A673 (cell line): ENCODE results near the gene PPM1F. TPM values are rescaled to one million over a fixed set of nuclear protein-coding genes. Genes with fewer than 3 reads are reported as not detected.
"Not testable (repeated sequence)": the region's sequence is repeated elsewhere in the genome, so short reads cannot be mapped to it uniquely, and the experiment has no call there.

Source experiments
- BruUV-seq: library from RNA; stranded (reverse); fragments of 400-500 nt; replicated peaks from 2 replicates; lab custom pipeline; 2021; lab: Mats Ljungman, UMichigan
- CTCF ChIA-PET: fragments of 300-600 bp; sonication (Branson Sonifier 250); formaldehyde crosslinking; loops from one replicate; lab custom pipeline; 2022; ENCODE audit warnings: antibody characterized with exemption; lab: Charles Lee
- POLR2A ChIA-PET: fragments of 300-600 bp; sonication (Branson Sonifier 250); formaldehyde crosslinking; loops from one replicate; lab custom pipeline; 2022; ENCODE audit warnings: antibody characterized with exemption; ENCODE audit not compliant: low non-redundant PET; lab: Charles Lee
- DNase-seq: peaks from one replicate; pipeline ENCODE4 v3.0.0-alpha.2; 2015; ENCODE audit warnings: low spot score
- H3K27ac ChIP-seq: fragments of 200-600 bp; sonication (generic); 2 replicates; pipeline ENCODE4 v1.5.1; 2016; ENCODE audit warnings: mixed run types, low read depth, mild to moderate bottlenecking, mixed read lengths, antibody characterized with exemption, low read length; ENCODE audit not compliant: poor library complexity, severe bottlenecking
- H3K27me3 ChIP-seq: fragments of 200-600 bp; sonication (generic); replicated peaks from 2 replicates; pipeline ENCODE4 v1.6.1; 2017; ENCODE audit warnings: mixed run types, low read depth, mild to moderate bottlenecking, mixed read lengths, antibody characterized with exemption, low read length; ENCODE audit not compliant: insufficient read depth, poor library complexity
- H3K36me3 ChIP-seq: fragments of 200-600 bp; sonication (generic); 2 replicates; pipeline ENCODE4 v1.6.1; 2016; ENCODE audit warnings: mixed run types, mild to moderate bottlenecking, mixed read lengths, antibody characterized with exemption, low read length; ENCODE audit not compliant: insufficient read depth, poor library complexity, severe bottlenecking
- H3K4me1 ChIP-seq: fragments of 200-600 bp; sonication (generic); 2 replicates; pipeline ENCODE4 v1.6.1; 2017; ENCODE audit warnings: mixed run types, mild to moderate bottlenecking, mixed read lengths, antibody characterized with exemption, low read length; ENCODE audit not compliant: insufficient read depth, poor library complexity, severe bottlenecking
- H3K4me3 ChIP-seq: fragments of 200-600 bp; sonication (generic); 2 replicates; pipeline ENCODE4 v1.5.1; 2016; ENCODE audit warnings: low read depth, mixed run types, mild to moderate bottlenecking, mixed read lengths, low read length; ENCODE audit not compliant: poor library complexity, severe bottlenecking
- H3K9me3 ChIP-seq: fragments of 200-600 bp; sonication (generic); 2 replicates; pipeline ENCODE4 v1.6.1; 2016; ENCODE audit warnings: mixed run types, low read depth, mild to moderate bottlenecking, mixed read lengths, antibody characterized with exemption, low read length; ENCODE audit not compliant: poor library complexity, severe bottlenecking
- CTCF ChIP-seq: fragments of 300-800, 200-600 bp; sonication (generic); conservative IDR thresholded peaks from 2 replicates; pipeline ENCODE4 v1.5.1; 2017; ENCODE audit warnings: low read depth, mild to moderate bottlenecking, antibody characterized with exemption, low read length, moderate library complexity, mixed read lengths
- EZH2 ChIP-seq: fragments of 200-600 bp; sonication (generic); IDR thresholded peaks from 2 replicates; pipeline ENCODE4 v1.6.1; 2017; ENCODE audit warnings: borderline replicate concordance, low read depth, mild to moderate bottlenecking, mixed read lengths, antibody characterized with exemption, low read length; ENCODE audit not compliant: poor library complexity, severe bottlenecking
- intact Hi-C: fragments of 100-400 bp; cut with micrococcal nuclease; formaldehyde crosslinking; loops from one replicate; pipeline ENCODE4 v1.10.0; 2022; ENCODE audit not compliant: unreplicated experiment
- total RNA-seq: library from RNA; stranded (reverse); gene quantifications from 2 replicates; pipeline ENCODE4 v1.2.3, GENCODE V29; 2021

The PPM1F gene
- total RNA-seq, 1 experiment from 2014 or later, result 101 TPM

GRCh38 chr22:21940521-21940920 is 12.1 kb downstream of the PPM1F start:
- BruUV-seq, result no TSS peak
- POLR2A ChIA-PET, result no interaction called here

GRCh38 chr22:21939935-21940334 is 12.7 kb downstream of the PPM1F start:
- intact Hi-C loops, H3K27me3 ChIP-seq, DNase-seq, H3K9me3 ChIP-seq, BruUV-seq, POLR2A ChIA-PET, H3K4me3 ChIP-seq: not testable (repeated sequence)
- Histone ChIP-seq H3K27ac (peak overlapping the region; percentile 89), H3K36me3 (peaks cover 50% of the 10 kb centered on the region), H3K4me1 (peaks cover 70% of the 10 kb centered on the region)
- CTCF ChIA-PET, result interaction anchor here (3.2 kb wide), 1 partner anchor 13 kb away, joined by 11 read pairs; the partner anchor contains the start of gene PPM1F

More at GRCh38 chr22:21940521-21940920, 12.1 kb downstream of the PPM1F start:
- no peak for TF ChIP-seq CTCF
- TF ChIP-seq EZH2, result no peak
- peak overlapping the region; percentile 89 for H3K27ac ChIP-seq
- H3K27me3 ChIP-seq, result no peaks in the 10 kb centered on the region
- no peak overlapping the region for H3K4me3 ChIP-seq
- peaks cover 54% of the 10 kb centered on the region for H3K36me3 ChIP-seq
- CTCF ChIA-PET, result interaction anchor here (3.2 kb wide), 1 partner anchor 12 kb away, joined by 11 read pairs; the partner anchor contains the start of gene PPM1F
- no peaks in the 10 kb centered on the region for H3K9me3 ChIP-seq
- intact Hi-C loops, result no loop called here
- H3K4me1 ChIP-seq, result peaks cover 70% of the 10 kb centered on the region
- DNase-seq, result no peak

DNA sequence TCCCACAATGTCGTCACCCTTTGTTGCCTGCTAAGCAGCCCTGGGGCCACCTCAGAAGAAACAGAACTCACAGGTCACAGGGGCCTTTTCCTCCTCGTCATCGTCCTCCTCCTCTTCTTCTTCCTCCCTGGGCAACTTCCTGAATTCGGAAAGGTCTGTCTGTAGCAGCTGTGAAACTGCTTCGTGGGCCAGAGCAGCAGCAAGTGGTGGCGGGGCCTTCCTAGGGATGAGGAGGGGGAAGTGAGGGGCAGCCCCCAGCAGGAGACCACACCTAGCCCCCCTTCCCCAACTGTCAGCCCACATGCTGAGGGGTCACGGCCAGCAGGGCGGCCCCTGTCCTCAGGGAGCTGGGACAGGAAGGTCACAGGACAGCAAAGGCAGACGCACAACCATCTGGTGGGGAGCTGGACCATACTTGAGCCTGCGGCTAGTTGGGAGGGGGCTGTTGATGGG is 13.2 kb downstream of the PPM1F start:
- intact Hi-C loops, result no loop called here
- no peak for TF ChIP-seq EZH2
- TF ChIP-seq CTCF, result no peak
- DNase-seq, result no peak
- no peaks in the 10 kb centered on the region for H3K27me3 ChIP-seq
- H3K4me1 ChIP-seq, result peaks cover 69% of the 10 kb centered on the region
- peak overlapping the region; percentile 91 for H3K27ac ChIP-seq
- H3K9me3 ChIP-seq, result no peaks in the 10 kb centered on the region
- POLR2A ChIA-PET, result no interaction called here
- no TSS peak for BruUV-seq
- H3K4me3 ChIP-seq, result no peak overlapping the region
- peaks cover 48% of the 10 kb centered on the region for H3K36me3 ChIP-seq
- CTCF ChIA-PET, result interaction anchor here (1.1 to 3.2 kb wide), 4 partner anchors 9 to 226 kb away, joined by 3 to 11 read pairs (median 6); partner anchors contain the start of gene PPM1F
